Neuron (in vitro differentiated cells): ENCODE results near the gene TSPAN3.

Experiments
- H2AFZ ChIP-seq: one replicate; pipeline ENCODE4 v1.6.1; 2013; ENCODE audit warnings: low read depth, mild to moderate bottlenecking, inconsistent platforms, low read length, moderate library complexity
- H3K27me3 ChIP-seq: one replicate; pipeline ENCODE4 v1.6.1; 2013; ENCODE audit warnings: low read length; ENCODE audit not compliant: insufficient read depth
- H3K36me3 ChIP-seq: one replicate; pipeline ENCODE4 v1.6.1; 2013; ENCODE audit warnings: low read length; ENCODE audit not compliant: insufficient read depth
- H3K4me1 ChIP-seq: one replicate; pipeline ENCODE4 v1.6.1; 2013; ENCODE audit warnings: low read length; ENCODE audit not compliant: insufficient read depth
- H3K4me3 ChIP-seq: 2 replicates; pipeline ENCODE4 v1.5.1; 2013; ENCODE audit warnings: mild to moderate bottlenecking, low read length, moderate library complexity
- H3K9me3 ChIP-seq: one replicate; pipeline ENCODE4 v1.6.1; 2013; ENCODE audit warnings: low read length

TSPAN3 gene

GRCh38 chr15:77075528-77075927, 4.6 kb upstream of the TSPAN3 start:
- no peaks in the 10 kb centered on the region for H3K9me3 ChIP-seq
- no peaks in the 10 kb centered on the region for H3K36me3 ChIP-seq
- H2AFZ ChIP-seq: no peak overlapping the region
- no peak overlapping the region for H3K4me3 ChIP-seq
- H3K4me1 ChIP-seq: peaks cover 3% of the 10 kb centered on the region
- H3K27me3 ChIP-seq: no peaks in the 10 kb centered on the region

- Histone ChIP-seq H3K4me3 (no peak overlapping the region), H2AFZ (no peak overlapping the region), H3K36me3 (no peaks in the 10 kb centered on the region), H3K9me3 (no peaks in the 10 kb centered on the region), H3K27me3 (no peaks in the 10 kb centered on the region), H3K4me1 (peaks cover 8% of the 10 kb centered on the region)
Observed at GRCh38 chr15:77074350-77074749, 3.4 kb upstream of the TSPAN3 start.

DNA sequence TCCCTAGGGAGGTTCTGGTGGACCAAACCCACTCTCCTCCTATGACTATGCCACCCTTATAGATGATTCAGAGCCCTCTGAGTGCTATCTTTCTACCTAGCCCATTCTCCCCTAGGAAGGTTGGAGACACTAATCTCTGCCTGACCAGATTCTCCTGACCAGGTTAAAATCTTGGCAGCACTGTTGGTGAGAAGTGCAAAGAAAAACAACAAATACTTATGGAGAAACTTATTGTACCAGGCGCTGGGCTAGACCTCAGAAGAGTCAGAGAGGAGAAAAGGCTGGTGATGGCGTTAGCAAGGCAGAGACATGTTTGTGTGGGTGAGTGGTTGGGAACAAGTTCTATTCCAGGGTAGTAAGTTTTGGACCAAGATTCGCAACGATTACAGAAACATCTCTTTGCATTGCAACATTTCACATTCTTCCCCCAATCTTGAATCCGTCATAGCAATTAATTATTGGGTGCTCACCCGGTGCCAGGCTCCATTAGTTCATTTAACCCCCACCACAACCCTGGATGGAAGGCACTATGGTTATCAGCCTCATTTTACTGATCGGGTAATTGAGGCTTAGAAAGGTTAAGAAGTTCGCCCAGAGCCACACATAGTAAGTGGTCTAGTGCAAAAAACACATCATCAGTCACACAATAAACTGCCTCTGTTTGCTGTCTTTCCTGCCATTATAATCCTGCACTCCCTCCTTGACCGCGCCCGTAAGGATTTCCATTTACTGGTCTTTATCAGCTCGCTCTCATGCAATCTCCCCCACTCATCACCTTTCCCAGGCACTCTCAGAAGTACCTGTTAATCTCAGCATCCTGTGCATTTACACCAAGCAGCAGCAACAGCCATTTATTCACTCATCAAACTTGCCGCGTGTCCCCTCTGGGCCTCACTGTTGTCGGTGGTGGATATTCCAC, 655 bp upstream of the TSPAN3 start:
- no peaks in the 10 kb centered on the region for H3K9me3 ChIP-seq
- H3K4me1 ChIP-seq: peaks cover 9% of the 10 kb centered on the region
- peak overlapping the region; percentile 65 for H2AFZ ChIP-seq
- H3K27me3 ChIP-seq: no peaks in the 10 kb centered on the region
- peak overlapping the region; percentile 98 for H3K4me3 ChIP-seq
- no peaks in the 10 kb centered on the region for H3K36me3 ChIP-seq

GRCh38 chr15:77070180-77070494, 772 bp downstream of the TSPAN3 start:
- Histone ChIP-seq H3K9me3 (no peaks in the 10 kb centered on the region), H3K4me1 (peaks cover 9% of the 10 kb centered on the region), H3K36me3 (no peaks in the 10 kb centered on the region), H3K4me3 (peak overlapping the region; percentile 98), H2AFZ (no peak overlapping the region), H3K27me3 (no peaks in the 10 kb centered on the region)

- Histone ChIP-seq H2AFZ (no peak overlapping the region), H3K4me1 (peaks cover 9% of the 10 kb centered on the region), H3K27me3 (no peaks in the 10 kb centered on the region), H3K36me3 (peaks cover 1% of the 10 kb centered on the region), H3K9me3 (no peaks in the 10 kb centered on the region), H3K4me3 (peak overlapping the region; percentile 98)
Observed at GRCh38 chr15:77069521-77070121, 1.3 kb downstream of the TSPAN3 start.

DNA sequence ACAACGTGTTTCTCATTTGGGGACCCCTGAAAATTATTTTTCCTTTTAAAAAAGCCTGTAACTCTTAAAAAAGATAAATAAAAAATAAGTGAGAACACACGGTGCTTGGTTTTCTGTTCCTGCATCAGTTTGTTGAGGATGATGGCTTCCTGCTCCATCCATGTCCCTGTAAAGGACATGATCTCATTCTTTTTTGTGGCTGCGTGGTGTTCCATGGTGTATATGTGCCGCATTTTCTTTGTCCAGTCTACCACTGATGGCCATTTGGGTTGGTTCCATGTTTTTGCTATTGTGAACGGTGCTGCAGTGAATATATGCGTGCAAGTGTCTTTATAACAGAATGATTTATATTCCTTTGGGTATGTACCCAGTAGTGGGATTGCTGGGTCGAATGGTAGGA, 2.3 kb downstream of the TSPAN3 start:
- H3K27me3 ChIP-seq: no peaks in the 10 kb centered on the region
- no peak overlapping the region for H2AFZ ChIP-seq
- peaks cover 5% of the 10 kb centered on the region for H3K36me3 ChIP-seq
- peaks cover 9% of the 10 kb centered on the region for H3K4me1 ChIP-seq
- H3K9me3 ChIP-seq: no peaks in the 10 kb centered on the region
- no peak overlapping the region for H3K4me3 ChIP-seq

DNA sequence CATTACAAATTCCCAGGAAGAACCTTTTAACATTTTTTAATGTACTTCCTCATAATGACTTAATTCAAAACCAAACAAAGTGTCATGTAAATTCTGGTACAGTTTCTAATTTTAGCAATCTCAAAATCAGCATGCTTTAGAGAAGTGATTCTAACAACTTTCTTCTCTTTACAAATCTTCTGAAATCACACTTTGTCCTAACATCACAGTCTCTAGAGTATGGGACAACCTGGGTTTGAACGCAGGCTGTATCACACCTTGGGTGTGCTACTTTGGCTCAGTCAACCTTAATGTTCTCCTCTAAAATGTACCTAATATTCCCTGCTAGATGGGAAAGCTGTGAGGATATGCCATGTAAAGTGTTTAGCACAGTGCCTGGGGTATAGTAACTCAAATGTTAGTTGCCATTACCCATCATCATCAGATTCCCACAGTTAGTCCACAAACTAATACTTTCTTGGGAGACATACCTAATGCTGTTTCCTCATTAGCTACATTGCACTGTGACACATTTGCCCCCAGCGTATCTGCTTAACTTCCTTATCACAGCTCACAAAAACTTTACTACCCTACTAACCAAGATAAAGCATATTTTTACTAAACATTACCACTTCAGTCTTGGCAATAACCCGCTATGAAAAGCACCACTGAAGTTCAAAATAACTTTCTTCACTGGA, 3.1 kb downstream of the TSPAN3 start:
- Histone ChIP-seq H3K9me3 (no peaks in the 10 kb centered on the region), H3K36me3 (peaks cover 8% of the 10 kb centered on the region), H3K27me3 (no peaks in the 10 kb centered on the region), H2AFZ (no peak overlapping the region), H3K4me1 (peaks cover 9% of the 10 kb centered on the region), H3K4me3 (no peak overlapping the region)

DNA sequence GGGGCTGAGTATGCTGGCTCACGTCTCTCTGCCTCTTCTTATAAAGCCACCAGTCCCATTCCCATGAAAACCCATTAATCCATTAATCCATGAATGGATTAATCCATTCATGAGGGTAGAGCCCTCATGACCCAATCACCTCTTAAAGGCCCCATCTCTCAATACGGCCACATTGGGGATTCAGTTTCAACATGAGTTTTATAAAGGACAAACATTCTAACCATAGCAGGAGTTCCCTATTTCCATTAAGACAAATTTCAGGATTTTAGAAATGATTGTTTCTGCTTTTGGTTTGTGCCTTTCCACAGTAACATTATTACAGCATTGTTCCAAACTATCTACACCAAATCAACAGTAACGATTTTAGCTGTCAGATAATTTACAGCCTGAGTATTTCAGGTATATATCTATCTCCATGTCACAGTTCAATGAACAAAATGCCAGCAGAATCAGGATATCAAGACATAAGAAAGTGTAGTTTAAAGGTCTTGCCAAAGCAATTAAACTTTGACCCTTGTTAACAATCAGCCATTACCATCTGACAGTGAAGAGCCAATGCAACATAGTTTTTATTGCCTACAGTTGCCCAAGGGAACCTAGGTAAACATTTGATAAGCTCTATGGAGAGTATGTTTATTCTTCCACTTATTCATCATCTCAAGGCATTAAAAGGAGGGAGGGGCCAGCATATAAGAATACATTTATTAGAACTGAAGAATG, 3.8 kb downstream of the TSPAN3 start:
- peaks cover 8% of the 10 kb centered on the region for H3K36me3 ChIP-seq
- no peak overlapping the region for H2AFZ ChIP-seq
- H3K9me3 ChIP-seq: no peaks in the 10 kb centered on the region
- peaks cover 9% of the 10 kb centered on the region for H3K4me1 ChIP-seq
- no peak overlapping the region for H3K4me3 ChIP-seq
- H3K27me3 ChIP-seq: no peaks in the 10 kb centered on the region

GRCh38 chr15:77064539-77065308, 6.2 kb downstream of the TSPAN3 start:
- Histone ChIP-seq H3K4me1 (peaks cover 13% of the 10 kb centered on the region), H3K27me3 (no peaks in the 10 kb centered on the region), H2AFZ (no peak overlapping the region)

DNA sequence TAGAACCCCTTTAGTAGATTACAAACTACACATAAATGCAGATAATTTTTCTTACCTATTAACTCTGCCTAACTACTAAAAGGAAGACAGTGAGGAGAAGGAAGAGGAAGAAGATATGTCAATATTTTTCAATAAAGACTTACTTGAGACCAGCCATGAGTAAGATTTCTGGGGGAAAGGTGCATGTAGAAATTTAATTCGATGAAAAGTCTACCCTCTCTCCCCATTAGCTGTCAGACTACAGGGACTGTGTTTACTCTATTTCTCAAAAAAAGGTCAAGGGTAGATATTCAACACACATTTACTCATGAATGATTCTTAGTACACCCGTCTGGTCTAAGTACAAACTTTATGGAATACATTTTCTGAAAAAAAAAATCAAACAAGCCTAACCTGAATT, 6.8 kb downstream of the TSPAN3 start:
- Histone ChIP-seq H3K4me1 (peaks cover 9% of the 10 kb centered on the region), H3K4me3 (no peak overlapping the region), H2AFZ (no peak overlapping the region), H3K36me3 (peaks cover 8% of the 10 kb centered on the region), H3K27me3 (no peaks in the 10 kb centered on the region), H3K9me3 (no peaks in the 10 kb centered on the region)

More at GRCh38 chr15:77064539-77065308, 6.2 kb downstream of the TSPAN3 start:
- no peak overlapping the region for H3K4me3 ChIP-seq
- H3K9me3 ChIP-seq: no peaks in the 10 kb centered on the region
- H3K36me3 ChIP-seq: peaks cover 8% of the 10 kb centered on the region

DNA sequence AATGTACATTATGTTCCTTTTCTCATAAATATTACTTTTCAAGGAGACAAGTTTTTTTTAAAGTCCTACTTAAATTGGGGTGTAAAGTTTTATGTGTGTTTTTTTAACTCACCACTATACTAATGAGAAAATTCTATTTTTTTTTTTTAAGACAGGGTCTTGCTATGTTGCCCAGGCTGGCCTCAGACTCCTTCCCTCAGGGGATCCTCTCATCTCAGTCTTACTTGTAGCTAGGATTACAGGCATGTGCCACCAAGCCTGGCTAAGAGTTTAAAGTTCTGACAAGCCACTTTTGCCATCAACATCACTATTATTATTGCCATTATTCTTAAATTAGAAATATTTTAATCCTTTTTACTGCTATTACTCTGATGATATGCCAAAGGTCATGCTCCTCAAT, 7.7 kb downstream of the TSPAN3 start:
- H2AFZ ChIP-seq: no peak overlapping the region
- H3K27me3 ChIP-seq: no peaks in the 10 kb centered on the region
- peaks cover 12% of the 10 kb centered on the region for H3K36me3 ChIP-seq
- no peak overlapping the region for H3K4me3 ChIP-seq
- H3K4me1 ChIP-seq: peaks cover 9% of the 10 kb centered on the region
- H3K9me3 ChIP-seq: no peaks in the 10 kb centered on the region

DNA sequence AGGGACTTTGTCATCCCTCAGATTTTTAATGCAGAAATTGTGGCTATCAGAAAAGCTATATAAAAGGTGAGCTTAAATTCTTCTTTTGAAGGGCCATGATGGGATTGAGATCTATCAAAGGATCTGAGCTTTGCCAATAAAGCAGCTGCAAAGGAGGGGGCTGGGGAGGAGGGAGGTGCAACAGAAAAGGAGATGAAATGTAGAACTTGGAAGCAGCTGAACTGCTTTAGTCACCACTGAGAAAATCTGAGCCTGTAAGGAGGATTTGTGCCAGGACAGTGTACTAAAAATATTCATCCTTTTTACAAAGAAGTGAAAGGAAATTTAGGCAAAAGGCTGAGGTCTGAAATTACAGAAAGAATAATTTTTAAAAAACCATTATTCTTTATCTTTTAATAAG, 10.4 kb downstream of the TSPAN3 start:
- Histone ChIP-seq H3K4me3 (no peak overlapping the region), H3K27me3 (no peaks in the 10 kb centered on the region), H3K36me3 (peaks cover 26% of the 10 kb centered on the region)

More for the DNA sequence above, 10.4 kb downstream of the TSPAN3 start:
- Histone ChIP-seq H3K4me1 (peaks cover 9% of the 10 kb centered on the region), H2AFZ (no peak overlapping the region), H3K9me3 (no peaks in the 10 kb centered on the region)
